22Rv1 (cell line): ENCODE data around the gene ERI2.

ENCODE experiments used
- H3K27ac ChIP-seq: fragments of 450-650 bp; 2 replicates; pipeline ENCODE4 v1.5.1; 2017
- CTCF ChIP-seq: fragments of 450-650 bp; IDR thresholded peaks from 2 replicates; pipeline ENCODE4 v1.5.1; 2017; ENCODE audit warnings: mild to moderate bottlenecking
- ZFX ChIP-seq: fragments of 450-650 bp; IDR thresholded peaks from 2 replicates; pipeline ENCODE4 v1.6.1; 2017; ENCODE audit warnings: antibody characterized with exemption, borderline replicate concordance

Gene ERI2

GRCh38 chr16:20806168-20807050 is at the start of gene ERI2, which contains the start of gene REXO5:
Gene ERI2, minus strand, starts transcription at chr16:20806472. Its CDS starts 42 bp downstream, at chr16:20806430.
Gene REXO5, plus strand, starts transcription at chr16:20806527. Its CDS starts 427 bp downstream, at chr16:20806954.
- H3K27ac ChIP-seq: peak within 1 kb of the TSS; percentile 98
- TF ChIP-seq ZFX: no peak
- TF ChIP-seq CTCF: peak; percentile 60

GRCh38 chr16:20854963-20855362 is 48.7 kb upstream of the ERI2 start:
- TF ChIP-seq CTCF: no peak
- TF ChIP-seq ZFX: no peak
- no peak overlapping the region for H3K27ac ChIP-seq

GRCh38 chr16:20853981-20854620 is 47.8 kb upstream of the ERI2 start:
- TF ChIP-seq ZFX (no peak), CTCF (no peak)
- H3K27ac ChIP-seq: no peak overlapping the region

GRCh38 chr16:20853143-20853542 is 46.9 kb upstream of the ERI2 start:
- no peak overlapping the region for H3K27ac ChIP-seq
- TF ChIP-seq CTCF (no peak), ZFX (no peak)

- no peak overlapping the region for H3K27ac ChIP-seq
- TF ChIP-seq CTCF: no peak
- TF ChIP-seq ZFX: no peak
Observed at GRCh38 chr16:20851601-20852000, 45.3 kb upstream of the ERI2 start.

- H3K27ac ChIP-seq: no peak overlapping the region
- no peak for TF ChIP-seq CTCF
- TF ChIP-seq ZFX: no peak
Observed at GRCh38 chr16:20850981-20851380, 44.7 kb upstream of the ERI2 start.
